Osteoblast (primary cell): ENCODE data around the gene ARMH3. TPM values are rescaled to one million over a fixed set of nuclear protein-coding genes. Genes with fewer than 3 reads are reported as not detected.

Source experiments
- DNase-seq: peaks from one replicate; pipeline ENCODE4 v3.0.0; 2011; ENCODE audit warnings: low spot score, mixed read lengths; ENCODE audit not compliant: insufficient read length; ENCODE audit errors: missing footprints
- H2AFZ ChIP-seq: 2 replicates; pipeline ENCODE4 v1.6.0; 2011; ENCODE audit warnings: mild to moderate bottlenecking, low read length
- H3K27ac ChIP-seq: 2 replicates; pipeline ENCODE4 v1.5.1; 2011; ENCODE audit warnings: mild to moderate bottlenecking, low read depth, low read length, moderate library complexity
- H3K27me3 ChIP-seq: 2 replicates; pipeline ENCODE4 v1.6.0; 2012; ENCODE audit warnings: mild to moderate bottlenecking, control low read depth, inconsistent platforms, low read length, moderate library complexity; ENCODE audit not compliant: insufficient read depth
- H3K36me3 ChIP-seq: 2 replicates; pipeline ENCODE4 v1.5.1; 2011; ENCODE audit warnings: mild to moderate bottlenecking, low read length, control low read depth, moderate library complexity; ENCODE audit not compliant: insufficient read depth
- H3K4me1 ChIP-seq: 2 replicates; pipeline ENCODE4 v1.5.1; 2011; ENCODE audit warnings: mild to moderate bottlenecking, low read length, control low read depth, moderate library complexity; ENCODE audit not compliant: insufficient read depth
- H3K4me2 ChIP-seq: 2 replicates; pipeline ENCODE4 v1.6.0; 2011; ENCODE audit warnings: mild to moderate bottlenecking, low read length; ENCODE audit not compliant: insufficient read depth
- H3K4me3 ChIP-seq: fragments of 200-600 bp; sonication (generic); 3 replicates; pipeline ENCODE4 v1.5.1; 2012; ENCODE audit warnings: mild to moderate bottlenecking, low read length, inconsistent platforms; ENCODE audit not compliant: insufficient read depth
- H3K79me2 ChIP-seq: 2 replicates; pipeline ENCODE4 v1.6.0; 2012; ENCODE audit warnings: mild to moderate bottlenecking, low read length, control low read depth, inconsistent platforms; ENCODE audit not compliant: insufficient read depth
- H3K9me3 ChIP-seq: 2 replicates; pipeline ENCODE4 v1.5.1; 2011; ENCODE audit warnings: low read depth, low read length, control low read depth
- H4K20me1 ChIP-seq: 2 replicates; pipeline ENCODE4 v1.6.0; 2012; ENCODE audit warnings: mild to moderate bottlenecking, low read length, control low read depth; ENCODE audit not compliant: insufficient read depth
- total RNA-seq: library from RNA; depleted of rRNA; stranded (reverse); fragments of >200 nt; gene quantifications from 2 replicates; pipeline ENCODE4 v1.2.3, GENCODE V29; 2012
- TF ChIP-seq, protein P1 (sequence below): IDR thresholded peaks from 2 replicates; pipeline ENCODE4 v1.5.1; 2011; ENCODE audit warnings: mild to moderate bottlenecking, low read depth, low read length, moderate library complexity; ENCODE audit errors: extremely low read depth

Gene ARMH3
- total RNA-seq, 1 donor = 9.4 TPM

DNA sequence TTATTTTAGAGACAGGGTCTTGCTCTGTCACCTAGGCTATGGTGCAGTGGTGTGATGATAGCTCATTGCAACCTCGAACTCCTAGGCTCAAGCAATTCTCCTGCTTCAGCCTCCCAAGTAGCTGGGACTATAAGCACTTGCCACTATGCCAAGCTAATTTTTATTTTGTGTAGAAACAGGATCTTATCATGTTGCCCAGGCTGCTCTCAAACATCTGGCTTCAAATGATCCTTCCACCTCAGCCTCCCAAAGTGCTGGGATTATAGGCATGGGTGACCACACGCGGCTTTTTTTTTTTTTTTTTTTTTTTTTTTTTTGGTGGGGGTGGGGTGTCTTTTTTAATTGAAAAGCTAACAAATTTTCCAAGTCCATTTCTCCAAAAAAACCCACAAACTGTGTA lies 27.6 kb upstream of the ARMH3 start:
- Histone ChIP-seq H3K9me3 (no peaks in the 10 kb centered on the region), H3K27ac (no peak overlapping the region), H3K4me2 (no peak overlapping the region), H4K20me1 (no peaks in the 10 kb centered on the region), H3K4me3 (no peak overlapping the region), H3K79me2 (no peaks in the 10 kb centered on the region), H2AFZ (no peak overlapping the region), H3K27me3 (no peaks in the 10 kb centered on the region), H3K4me1 (no peaks in the 10 kb centered on the region), H3K36me3 (no peaks in the 10 kb centered on the region)
- TF ChIP-seq, protein P1, sequence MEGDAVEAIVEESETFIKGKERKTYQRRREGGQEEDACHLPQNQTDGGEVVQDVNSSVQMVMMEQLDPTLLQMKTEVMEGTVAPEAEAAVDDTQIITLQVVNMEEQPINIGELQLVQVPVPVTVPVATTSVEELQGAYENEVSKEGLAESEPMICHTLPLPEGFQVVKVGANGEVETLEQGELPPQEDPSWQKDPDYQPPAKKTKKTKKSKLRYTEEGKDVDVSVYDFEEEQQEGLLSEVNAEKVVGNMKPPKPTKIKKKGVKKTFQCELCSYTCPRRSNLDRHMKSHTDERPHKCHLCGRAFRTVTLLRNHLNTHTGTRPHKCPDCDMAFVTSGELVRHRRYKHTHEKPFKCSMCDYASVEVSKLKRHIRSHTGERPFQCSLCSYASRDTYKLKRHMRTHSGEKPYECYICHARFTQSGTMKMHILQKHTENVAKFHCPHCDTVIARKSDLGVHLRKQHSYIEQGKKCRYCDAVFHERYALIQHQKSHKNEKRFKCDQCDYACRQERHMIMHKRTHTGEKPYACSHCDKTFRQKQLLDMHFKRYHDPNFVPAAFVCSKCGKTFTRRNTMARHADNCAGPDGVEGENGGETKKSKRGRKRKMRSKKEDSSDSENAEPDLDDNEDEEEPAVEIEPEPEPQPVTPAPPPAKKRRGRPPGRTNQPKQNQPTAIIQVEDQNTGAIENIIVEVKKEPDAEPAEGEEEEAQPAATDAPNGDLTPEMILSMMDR = no peak
- no peak for DNase-seq

DNA sequence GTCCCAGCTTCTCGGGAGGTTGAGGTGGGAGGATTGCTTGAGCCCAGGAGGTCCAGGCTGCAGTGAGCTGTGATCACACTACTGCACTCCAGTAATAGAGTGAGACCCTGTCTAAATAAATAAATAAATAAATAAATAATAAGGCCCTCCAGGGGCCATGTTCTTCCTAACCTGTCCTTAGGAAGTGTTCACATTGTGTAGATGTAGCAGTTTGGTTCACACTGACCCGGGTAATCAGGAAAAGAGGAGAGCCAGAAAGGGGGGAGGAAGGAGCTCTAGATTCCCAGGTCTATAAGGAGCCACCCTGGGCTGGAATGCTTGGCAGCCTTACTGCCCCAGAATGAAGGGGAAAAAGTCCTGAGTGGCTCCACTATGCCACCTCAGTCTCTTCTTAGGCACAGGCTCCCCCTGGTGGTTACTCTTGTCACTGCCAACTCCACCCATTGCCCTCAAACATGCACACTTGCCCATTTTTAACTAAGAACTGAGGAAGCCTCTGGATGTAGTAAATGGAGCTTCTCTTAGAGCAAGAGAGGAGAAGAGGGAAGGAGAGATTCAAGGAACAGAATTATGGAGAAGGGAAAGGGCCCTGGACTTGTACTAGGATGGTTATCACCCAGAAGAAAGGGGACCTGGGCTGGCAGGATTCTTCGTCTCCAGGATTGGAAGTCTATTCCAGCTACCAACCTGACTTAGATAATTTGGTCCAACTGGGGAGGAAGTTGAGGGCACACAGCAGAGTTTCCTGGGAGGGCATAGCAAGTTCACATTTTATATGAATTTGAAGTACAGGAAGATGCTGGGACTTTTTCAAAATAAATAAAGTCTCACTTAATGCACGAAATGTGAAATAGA lies 16.9 kb upstream of the ARMH3 start:
- Histone ChIP-seq H3K27ac (no peak overlapping the region), H3K27me3 (peaks cover under 1% of the 10 kb centered on the region), H2AFZ (no peak overlapping the region), H3K79me2 (peaks cover 17% of the 10 kb centered on the region), H3K4me1 (no peaks in the 10 kb centered on the region), H3K4me2 (no peak overlapping the region), H3K36me3 (peaks cover 6% of the 10 kb centered on the region), H3K9me3 (no peaks in the 10 kb centered on the region), H3K4me3 (no peak overlapping the region), H4K20me1 (peaks cover 16% of the 10 kb centered on the region)
- peak; percentile 94 for DNase-seq
- TF ChIP-seq, protein P1 = peak; percentile 96

DNA sequence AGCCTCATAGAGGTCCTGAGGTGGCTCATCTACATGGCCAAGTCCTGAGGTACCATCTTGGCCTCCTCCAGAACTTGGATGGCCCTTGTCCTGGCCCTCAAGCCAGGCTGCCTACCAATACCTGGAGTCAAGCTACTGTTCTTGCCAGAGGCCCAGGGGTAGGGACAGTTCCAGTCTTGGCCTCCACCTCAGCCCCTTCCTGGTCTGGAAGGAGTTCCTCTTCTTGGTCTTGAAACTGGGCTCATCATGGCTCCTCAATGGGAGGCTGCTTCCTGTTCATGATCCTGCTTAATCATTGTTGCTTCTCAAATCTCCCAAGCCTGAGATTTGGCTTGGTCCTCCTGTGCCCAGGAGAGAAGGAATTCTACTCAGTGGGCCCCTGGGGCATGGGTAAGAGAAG lies 13.1 kb upstream of the ARMH3 start:
- Histone ChIP-seq H3K4me2 (no peak overlapping the region), H3K36me3 (peaks cover 13% of the 10 kb centered on the region), H4K20me1 (peaks cover 35% of the 10 kb centered on the region), H3K79me2 (peaks cover 39% of the 10 kb centered on the region), H3K4me1 (peaks cover 8% of the 10 kb centered on the region), H3K4me3 (no peak overlapping the region), H2AFZ (no peak overlapping the region), H3K27me3 (no peaks in the 10 kb centered on the region), H3K9me3 (no peaks in the 10 kb centered on the region), H3K27ac (no peak overlapping the region)
- no peak for DNase-seq
- TF ChIP-seq, protein P1 = no peak

DNA sequence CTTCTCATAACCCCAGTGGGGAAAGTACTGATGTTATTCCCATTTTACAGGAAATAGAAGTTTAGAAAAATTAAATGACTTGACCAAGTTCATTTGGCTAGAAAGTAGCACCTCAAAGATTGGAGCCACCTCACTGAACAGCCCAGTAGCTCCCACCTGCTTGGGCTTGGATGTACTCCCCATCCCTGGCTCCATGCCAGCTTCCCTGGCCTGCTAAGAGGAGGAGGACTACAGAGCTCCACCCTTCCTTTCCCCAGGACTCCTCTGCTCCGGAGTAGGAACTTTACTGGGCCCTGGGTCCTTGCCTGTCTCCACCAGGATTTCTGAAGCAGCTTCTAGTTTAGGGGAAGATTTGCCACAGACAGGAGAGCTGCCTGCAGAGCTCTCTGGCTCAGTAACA lies 12.2 kb upstream of the ARMH3 start:
- no peaks in the 10 kb centered on the region for H3K9me3 ChIP-seq
- H3K4me3 ChIP-seq = no peak overlapping the region
- DNase-seq = no peak
- no peak overlapping the region for H2AFZ ChIP-seq
- peaks cover 35% of the 10 kb centered on the region for H4K20me1 ChIP-seq
- no peak overlapping the region for H3K27ac ChIP-seq
- H3K79me2 ChIP-seq = peaks cover 39% of the 10 kb centered on the region
- H3K4me1 ChIP-seq = peaks cover 8% of the 10 kb centered on the region
- H3K36me3 ChIP-seq = peaks cover 13% of the 10 kb centered on the region
- TF ChIP-seq, protein P1 = no peak
- H3K4me2 ChIP-seq = no peak overlapping the region
- H3K27me3 ChIP-seq = no peaks in the 10 kb centered on the region
